Aorta (tissue), 5 donors: ENCODE data around the gene IL1RAPL2. TPM values are rescaled to one million over a fixed set of nuclear protein-coding genes. Genes with fewer than 3 reads are reported as not detected.
"Not testable (repeated sequence)": the region's sequence is repeated elsewhere in the genome, so short reads cannot be mapped to it uniquely, and the experiment has no call there.

ENCODE experiments used
- ATAC-seq: fragments of 200-7000 bp; cut with Tn5 transposase; one replicate; pipeline ENCODE4 v1.9.1; 2022; ENCODE audit warnings: moderate library complexity; ENCODE audit not compliant: low FRiP score
- DNase-seq, 2 donors: peaks; one replicate each; pipeline ENCODE4 v3.0.0-alpha.2; 2020
- H3K27ac ChIP-seq, 2 donors: one replicate each; pipeline ENCODE4 v1.5.1; 2013; ENCODE audit warnings: low read length in 2 of 2, mild to moderate bottlenecking in 2 of 2, moderate library complexity in 2 of 2, control low read depth in 1 of 2, inconsistent platforms in 1 of 2, low read depth in 1 of 2
- H3K27me3 ChIP-seq, 2 donors: one replicate each; pipeline ENCODE4 v1.6.1; 2013; ENCODE audit warnings: control low read depth in 1 of 2, low read length in 1 of 2, mild to moderate bottlenecking in 1 of 2, moderate library complexity in 1 of 2; ENCODE audit not compliant: insufficient read depth in 2 of 2, control insufficient read depth in 1 of 2
- H3K36me3 ChIP-seq, 2 donors: one replicate each; pipeline ENCODE4 v1.6.1; 2013; ENCODE audit warnings: control low read depth in 1 of 2, low read length in 1 of 2, mild to moderate bottlenecking in 1 of 2; ENCODE audit not compliant: insufficient read depth in 2 of 2, control insufficient read depth in 1 of 2
- H3K4me1 ChIP-seq, 2 donors: one replicate each; pipeline ENCODE4 v1.6.1; 2013; ENCODE audit warnings: low read length in 2 of 2, control low read depth in 1 of 2, mild to moderate bottlenecking in 1 of 2, moderate library complexity in 1 of 2; ENCODE audit not compliant: insufficient read depth in 2 of 2, control insufficient read depth in 1 of 2
- H3K4me3 ChIP-seq, 2 donors: one replicate each; pipeline ENCODE4 v1.5.1; 2013; ENCODE audit warnings: low read length in 2 of 2, control low read depth in 1 of 2, mild to moderate bottlenecking in 1 of 2
- H3K9me3 ChIP-seq: one replicate; pipeline ENCODE4 v1.6.1; 2013; ENCODE audit warnings: mild to moderate bottlenecking, low read length; ENCODE audit not compliant: control insufficient read depth
- WGBS, 2 donors: extraction: QIAGEN DNeasy Blood & Tissue Kit; methylation state at CpG; one replicate each; pipeline ENCODE4 v1.1.7; 2013; 5-methylcytosine and 5-hydroxymethylcytosine counted together
- intact Hi-C, 2 donors: fragments of 100-400 bp; cut with DNase I; formaldehyde crosslinking; loops; one replicate each; pipeline versions ENCODE4 v1.14.2 to v1.15.0; 2022
- polyA plus RNA-seq, 2 donors: library from polyadenylated mRNA; stranded (reverse); fragments of 200-250 nt; gene quantifications; one replicate each; pipeline ENCODE4 v1.2.3, GENCODE V29; 2013
- total RNA-seq, 2 donors: library from RNA; stranded (reverse); fragmentation: NEBNext Ultra II Directional; extraction: Animal tissue kit (Norgen Biotek cat#: 25700); gene quantifications; one replicate each; pipeline ENCODE4 v1.2.1, GENCODE V29; 2021
- donor health status: healthy with polysubstance abuse.
- donor health status: Bipolar disorder and iron deficiency.
- donor health status: DM: no; HTN: no; CAD: no.
- donor health status: DM: no; HTN: no; CAD: no.
- donor health status: DM: yes; HTN: yes; CAD: no.

The IL1RAPL2 gene
- total and polyA plus RNA-seq, 4 donors: not detected

DNA sequence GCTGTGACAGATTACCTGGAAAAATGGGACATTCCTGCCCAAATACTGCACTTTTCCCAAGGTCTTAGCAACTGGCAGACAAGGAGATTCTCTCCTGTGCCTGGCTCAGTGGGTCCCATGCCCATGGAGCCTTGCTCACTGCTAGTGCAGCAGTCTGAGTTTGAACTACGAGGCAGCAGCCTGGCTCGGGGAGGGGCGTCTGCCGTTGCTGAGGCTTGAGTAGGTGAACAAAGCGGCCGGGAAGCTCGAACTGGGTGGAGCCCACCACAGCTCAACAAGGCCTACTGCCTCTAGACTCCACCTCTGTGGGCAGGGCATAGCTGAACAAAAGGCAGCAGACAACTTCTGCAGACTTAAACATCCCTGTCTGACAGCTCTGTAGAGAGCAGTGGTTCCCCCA, 1118.3 kb downstream of the IL1RAPL2 start:
- intact Hi-C loops, DNase-seq, H3K27me3 ChIP-seq, H3K27ac ChIP-seq, H3K9me3 ChIP-seq, ATAC-seq, H3K36me3 ChIP-seq, H3K4me3 ChIP-seq, H3K4me1 ChIP-seq: not testable (repeated sequence)
- 81 to 93% methylated on average over 7 of the region's 7 CpGs for WGBS, 2 donors

DNA sequence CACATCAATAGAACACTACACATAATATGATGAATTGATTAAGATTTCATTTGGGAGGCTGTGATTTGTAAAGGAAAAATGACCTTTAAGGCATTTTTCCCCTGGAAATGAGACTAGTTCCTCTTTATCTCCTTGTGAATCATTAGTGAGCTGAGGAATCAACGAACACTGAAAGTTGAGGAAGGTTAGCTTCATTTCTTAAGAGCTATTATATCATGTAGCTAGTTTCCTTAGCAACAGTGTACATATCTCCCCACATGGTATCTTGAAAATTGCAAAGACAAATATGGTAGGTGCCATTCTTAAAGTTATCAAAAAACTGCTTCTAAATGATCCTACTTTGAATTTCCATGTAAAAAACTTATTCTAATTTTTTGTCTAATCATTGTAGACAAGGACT, 1128.8 kb downstream of the IL1RAPL2 start:
- Histone ChIP-seq H3K27ac (no peak overlapping the region), H3K9me3 (no peaks in the 10 kb centered on the region), H3K36me3 (no peaks in the 10 kb centered on the region), H3K4me1 (no peaks in the 10 kb centered on the region), H3K4me3 (no peak overlapping the region), H3K27me3 (no peaks in the 10 kb centered on the region)
- intact Hi-C loops: no loop called here
- ATAC-seq (no peak), DNase-seq (no peak)
- 62 to 70% methylated on average over 1 of the region's 1 CpG for WGBS, 2 donors

DNA sequence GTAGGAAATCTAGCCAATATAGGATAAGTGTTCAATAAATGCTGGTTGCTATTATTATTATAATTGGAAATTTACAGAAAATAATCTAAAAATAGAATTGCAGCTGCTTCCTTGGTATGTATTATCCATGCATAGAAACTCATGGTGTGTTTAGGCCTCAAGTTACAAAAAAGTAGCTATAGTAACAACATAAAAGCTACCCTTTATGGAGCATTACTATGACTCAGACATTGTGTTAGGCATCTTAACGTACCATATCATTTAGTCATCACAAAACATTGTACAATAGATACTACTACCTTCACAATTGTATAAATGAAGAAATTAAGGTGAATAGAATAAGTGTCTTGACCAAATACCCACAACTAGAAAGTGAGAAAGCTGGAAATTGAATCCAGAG, 1129.5 kb downstream of the IL1RAPL2 start:
- H3K4me3 ChIP-seq: no peak overlapping the region
- no peaks in the 10 kb centered on the region for H3K4me1 ChIP-seq
- DNase-seq (no peak), ATAC-seq (no peak)
- no peaks in the 10 kb centered on the region for H3K27me3 ChIP-seq
- WGBS, 2 donors: 42 to 85% methylated on average over 1 of the region's 1 CpG
- no peaks in the 10 kb centered on the region for H3K9me3 ChIP-seq
- intact Hi-C loops: no loop called here
- no peaks in the 10 kb centered on the region for H3K36me3 ChIP-seq
- no peak overlapping the region for H3K27ac ChIP-seq

DNA sequence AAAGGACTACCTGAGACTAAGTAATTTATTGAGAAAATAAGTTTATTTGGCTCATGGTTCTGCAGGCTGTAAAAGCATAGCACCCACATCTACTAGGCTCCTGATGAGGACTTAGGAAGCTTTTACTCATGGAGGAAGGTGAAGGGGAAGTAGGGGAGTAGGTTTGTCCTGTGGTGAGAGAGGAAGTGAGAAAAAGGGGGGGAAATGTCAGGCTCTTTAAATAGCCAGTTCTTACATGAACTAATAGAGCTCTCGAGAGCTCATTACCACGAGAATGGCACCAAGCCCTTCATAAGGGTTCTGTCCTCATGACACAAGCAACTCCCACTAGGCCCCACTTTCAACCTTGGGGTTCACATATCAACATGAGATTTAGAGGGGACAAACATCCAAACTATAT, 1130.9 kb downstream of the IL1RAPL2 start:
- Histone ChIP-seq H3K27me3 (no peaks in the 10 kb centered on the region), H3K4me1 (no peaks in the 10 kb centered on the region), H3K4me3 (no peak overlapping the region), H3K27ac (no peak overlapping the region), H3K9me3 (no peaks in the 10 kb centered on the region), H3K36me3 (no peaks in the 10 kb centered on the region)
- intact Hi-C loops: no loop called here
- ATAC-seq (no peak), DNase-seq (no peak)
- WGBS, 2 donors: 68 to 93% methylated on average over 2 of the region's 2 CpGs

DNA sequence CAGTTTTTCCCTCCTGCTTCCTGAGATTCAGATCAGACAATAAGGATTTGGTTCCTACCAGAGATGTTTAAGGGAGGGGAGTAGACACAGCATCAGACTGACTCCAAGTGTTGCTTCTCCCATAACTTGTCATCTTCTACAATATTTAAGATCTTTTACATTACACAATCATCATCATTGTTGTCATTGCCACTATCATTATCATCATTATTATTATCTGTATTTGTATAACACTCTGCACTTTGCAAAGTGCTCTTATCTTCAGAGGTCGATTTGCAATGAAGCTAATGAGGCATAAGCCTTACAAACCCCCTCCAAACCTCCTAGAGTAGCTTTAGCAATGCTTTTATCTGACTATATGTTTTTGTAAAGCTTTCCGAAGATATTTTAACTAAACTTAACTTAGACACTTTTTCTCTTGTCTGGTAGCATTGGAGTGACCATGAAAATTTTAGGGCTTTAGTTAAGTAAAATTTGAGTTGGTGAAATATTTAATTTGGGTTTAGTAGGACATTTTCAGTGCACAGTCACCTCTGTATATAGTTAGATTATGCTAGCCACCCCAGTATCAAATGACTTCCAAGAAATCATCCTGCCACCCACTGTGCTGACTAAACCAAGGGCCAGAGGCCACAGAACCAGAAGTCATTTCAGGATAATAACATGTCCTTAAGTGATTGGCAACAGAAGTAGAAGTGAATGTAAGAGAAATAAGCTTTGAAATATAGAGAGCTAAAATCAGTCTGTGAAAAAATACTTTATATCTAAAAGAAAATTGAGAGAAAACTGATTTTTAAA, 1132.2 kb downstream of the IL1RAPL2 start:
- no peak for DNase-seq
- H3K4me1 ChIP-seq: no peaks in the 10 kb centered on the region
- ATAC-seq: no peak

DNA sequence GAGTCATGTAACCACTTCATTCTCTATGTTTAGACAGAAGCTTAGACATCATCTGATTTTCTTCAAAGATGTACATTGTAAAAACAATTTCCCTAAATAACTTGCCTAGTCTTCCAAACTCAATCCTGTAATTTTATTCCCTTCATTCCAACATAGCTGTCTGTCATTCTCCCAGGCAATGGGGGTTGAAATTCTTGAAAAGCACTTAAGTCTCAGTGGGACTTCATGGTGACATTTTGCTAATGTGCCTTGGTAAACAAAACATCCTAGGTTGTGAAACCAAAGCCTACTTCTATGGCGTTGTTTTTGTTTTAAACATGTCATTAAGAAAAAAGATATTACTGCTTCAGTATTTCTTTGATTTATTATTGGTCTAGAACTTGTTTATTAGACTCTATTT, 1134.3 kb downstream of the IL1RAPL2 start:
- intact Hi-C loops: no loop called here

More for the DNA sequence above, 1132.2 kb downstream of the IL1RAPL2 start:
- intact Hi-C loops: no loop called here
- no peaks in the 10 kb centered on the region for H3K9me3 ChIP-seq
- H3K4me3 ChIP-seq: no peak overlapping the region
- no peak overlapping the region for H3K27ac ChIP-seq
- H3K36me3 ChIP-seq: no peaks in the 10 kb centered on the region
- no peaks in the 10 kb centered on the region for H3K27me3 ChIP-seq
- WGBS, 2 donors: 34 to 59% methylated on average over 2 of the region's 2 CpGs

DNA sequence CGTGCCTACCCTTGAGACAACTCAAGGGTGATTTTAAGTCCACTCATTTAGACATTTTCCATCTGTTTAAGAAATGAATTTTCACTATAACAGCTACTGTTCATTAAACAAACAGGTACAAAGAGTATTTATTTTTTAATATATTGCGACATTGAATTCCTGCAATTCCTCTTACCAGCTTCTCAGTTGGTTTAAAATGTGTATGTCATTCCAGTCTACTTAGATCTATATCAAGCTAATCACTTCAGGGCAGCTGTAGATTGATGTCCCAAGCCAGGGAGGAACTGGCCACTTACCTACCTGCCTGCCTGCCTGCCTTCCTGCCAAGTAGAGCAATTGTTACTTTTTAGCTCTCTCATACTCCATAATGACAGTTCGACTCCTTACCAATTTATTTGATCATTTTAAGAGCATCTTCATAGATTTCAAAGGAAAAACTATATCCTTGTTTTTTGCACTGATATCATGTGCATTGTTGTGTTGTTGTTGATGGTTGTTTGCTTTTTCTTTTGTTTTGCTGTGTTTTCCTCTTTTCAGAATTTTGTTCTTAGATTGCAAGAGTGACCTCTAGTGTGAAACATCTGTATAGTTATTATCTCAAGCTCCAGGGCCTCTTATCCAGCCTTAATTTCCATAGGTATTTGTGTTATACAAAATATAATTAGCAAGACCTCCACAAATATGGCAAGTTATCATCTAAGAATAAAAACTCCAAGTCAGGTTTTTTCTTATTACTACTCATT, 1135.5 kb downstream of the IL1RAPL2 start:
- H3K4me1 ChIP-seq: no peaks in the 10 kb centered on the region

More for the DNA sequence above, 1134.3 kb downstream of the IL1RAPL2 start:
- no peaks in the 10 kb centered on the region for H3K9me3 ChIP-seq
- H3K27me3 ChIP-seq: no peaks in the 10 kb centered on the region
- WGBS, 2 donors: 32 to 66% methylated on average over 1 of the region's 1 CpG
- no peak overlapping the region for H3K4me3 ChIP-seq
- ATAC-seq (no peak), DNase-seq (no peak)
- H3K4me1 ChIP-seq: no peaks in the 10 kb centered on the region
- H3K36me3 ChIP-seq: no peaks in the 10 kb centered on the region
- no peak overlapping the region for H3K27ac ChIP-seq

DNA sequence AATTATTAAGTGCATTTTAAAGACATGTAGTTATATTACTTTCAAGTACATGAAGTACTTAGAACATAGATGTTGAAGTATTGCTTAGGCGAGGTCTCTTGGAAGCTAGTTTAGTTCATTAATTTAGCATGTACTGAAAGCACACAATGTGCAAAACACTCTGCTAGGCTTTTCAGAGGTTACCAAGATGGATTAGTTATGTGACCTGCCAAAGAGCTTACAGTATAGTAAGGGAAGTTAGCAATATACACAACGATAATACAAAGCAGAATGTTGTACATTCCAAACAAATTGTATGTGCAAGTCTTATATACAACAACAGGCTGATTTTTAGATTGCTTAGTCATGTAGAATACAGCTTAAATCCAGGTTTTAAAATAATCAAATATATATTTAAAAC, 1137.9 kb downstream of the IL1RAPL2 start:
- 59 to 72% methylated on average over 2 of the region's 2 CpGs for WGBS, 2 donors

More for the DNA sequence above, 1135.5 kb downstream of the IL1RAPL2 start:
- WGBS, 2 donors: 65 to 76% methylated on average over 3 of the region's 3 CpGs
- ATAC-seq (no peak), DNase-seq (no peak)
- H3K4me3 ChIP-seq: no peak overlapping the region
- no peaks in the 10 kb centered on the region for H3K27me3 ChIP-seq
- no peaks in the 10 kb centered on the region for H3K9me3 ChIP-seq
- H3K36me3 ChIP-seq: no peaks in the 10 kb centered on the region
- intact Hi-C loops: no loop called here
- H3K27ac ChIP-seq: no peak overlapping the region

DNA sequence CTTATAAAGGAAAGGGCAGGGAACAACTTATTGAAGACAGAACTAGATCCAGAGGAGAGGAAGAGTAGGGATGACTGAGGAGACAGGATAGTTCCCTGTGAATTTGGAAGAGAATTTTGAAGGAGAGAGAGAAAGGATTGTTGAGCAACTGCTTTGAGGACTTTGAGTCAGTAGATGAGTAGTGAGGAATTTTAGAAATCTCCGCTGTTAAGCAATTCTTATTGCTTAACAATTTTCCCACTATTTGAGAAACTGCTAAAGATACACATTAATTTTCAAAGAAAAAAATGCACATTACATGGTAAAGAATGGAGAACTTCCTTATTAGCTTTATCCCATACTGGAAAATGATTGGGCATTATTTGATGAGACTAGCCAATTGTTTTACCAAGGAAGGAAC, 1140.0 kb downstream of the IL1RAPL2 start:
- H3K9me3 ChIP-seq: no peaks in the 10 kb centered on the region
- H3K27me3 ChIP-seq: no peaks in the 10 kb centered on the region
- no peak overlapping the region for H3K4me3 ChIP-seq
- no peak overlapping the region for H3K27ac ChIP-seq
- DNase-seq (no peak), ATAC-seq (no peak)
- no peaks in the 10 kb centered on the region for H3K4me1 ChIP-seq
- intact Hi-C loops: no loop called here
- WGBS, 2 donors: 94 to 100% methylated on average over 1 of the region's 1 CpG
- H3K36me3 ChIP-seq: no peaks in the 10 kb centered on the region

More for the DNA sequence above, 1137.9 kb downstream of the IL1RAPL2 start:
- no peak overlapping the region for H3K4me3 ChIP-seq
- intact Hi-C loops: no loop called here
- no peaks in the 10 kb centered on the region for H3K27me3 ChIP-seq
- H3K9me3 ChIP-seq: no peaks in the 10 kb centered on the region
- DNase-seq: no peak
- ATAC-seq: no peak
- no peaks in the 10 kb centered on the region for H3K36me3 ChIP-seq
- no peak overlapping the region for H3K27ac ChIP-seq
- H3K4me1 ChIP-seq: no peaks in the 10 kb centered on the region
